Lung microvascular endothelial cell (primary cell): Measurements from ENCODE around the gene NKAIN1. TPM values are rescaled to one million over a fixed set of nuclear protein-coding genes. Genes with fewer than 3 reads are reported as not detected.
"Not testable (repeated sequence)": the region's sequence is repeated elsewhere in the genome, so short reads cannot be mapped to it uniquely, and the experiment has no call there.

Source experiments
- DNase-seq, 2 donors: peaks; one replicate each; pipeline versions ENCODE4 v3.0.0 to v3.0.0-alpha.2; 2010; ENCODE audit warnings: low read depth in 2 of 2
- total RNA-seq: library from RNA; depleted of rRNA; stranded (reverse); fragments of >200 nt; gene quantifications from 2 replicates; pipeline ENCODE4 v1.2.1, GENCODE V29; 2014

NKAIN1 gene
- total RNA-seq, 1 donor from 2014 or later = not detected

DNA sequence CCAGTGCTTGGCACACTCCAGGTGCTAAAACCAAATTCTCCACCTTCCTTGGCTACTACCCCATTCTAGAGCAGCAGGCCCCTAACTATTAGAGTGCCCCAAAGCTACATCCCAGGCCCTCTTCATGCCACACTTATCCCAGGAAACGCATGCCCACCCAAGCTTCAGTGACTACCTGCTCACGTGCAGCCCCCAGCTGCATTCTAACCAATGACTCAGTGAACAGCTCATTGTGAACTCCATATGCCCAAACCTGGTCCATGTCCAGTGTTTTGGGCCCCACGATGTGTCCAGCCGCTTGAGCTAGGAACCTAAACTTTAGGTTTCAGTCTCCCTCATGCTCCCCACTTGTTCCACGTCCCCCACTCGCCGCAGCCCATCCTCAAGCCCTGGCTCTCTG lies 41.5 kb downstream of the NKAIN1 start:
- no peak for DNase-seq

DNA sequence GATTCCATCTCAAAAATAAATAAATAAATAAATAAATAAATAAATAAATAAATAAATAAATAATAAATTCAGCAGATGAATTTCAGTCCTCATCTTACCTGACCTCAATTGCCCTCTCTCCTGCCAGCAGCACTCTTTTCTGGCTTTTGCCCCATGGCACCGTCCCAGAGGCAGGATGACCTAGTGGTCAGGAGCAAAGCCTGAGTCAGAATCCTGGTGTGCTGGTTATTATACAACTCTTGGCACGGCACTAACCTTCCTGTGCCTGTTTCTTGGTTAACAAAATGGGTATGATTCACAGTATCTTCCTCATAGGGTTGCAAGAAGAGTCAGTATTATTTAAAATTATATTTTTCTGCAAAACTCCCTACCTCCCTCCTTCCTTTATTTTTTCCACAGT lies 43.0 kb downstream of the NKAIN1 start:
- DNase-seq = peak; percentile 15 to 33

DNA sequence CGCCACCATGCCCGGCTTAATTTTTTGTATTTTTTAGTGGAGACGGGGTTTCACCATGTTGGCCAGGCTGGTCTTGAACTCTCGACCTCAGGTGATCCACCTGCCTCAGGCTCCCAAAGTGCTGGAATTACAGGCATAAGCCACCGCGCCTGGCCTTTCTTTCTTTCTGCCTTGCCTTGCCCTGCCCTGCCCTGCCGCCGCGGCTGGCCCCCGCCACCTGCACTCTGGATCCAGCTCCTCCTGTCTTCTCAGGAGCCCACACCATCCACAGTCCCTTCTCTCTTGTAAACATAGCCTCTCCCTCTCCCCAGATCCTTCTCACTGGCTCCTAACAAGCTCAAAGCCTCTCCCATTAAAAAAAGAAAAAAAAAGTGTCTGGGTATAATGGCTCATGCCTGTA lies 44.4 kb downstream of the NKAIN1 start:
- not testable (repeated sequence) for DNase-seq

DNA sequence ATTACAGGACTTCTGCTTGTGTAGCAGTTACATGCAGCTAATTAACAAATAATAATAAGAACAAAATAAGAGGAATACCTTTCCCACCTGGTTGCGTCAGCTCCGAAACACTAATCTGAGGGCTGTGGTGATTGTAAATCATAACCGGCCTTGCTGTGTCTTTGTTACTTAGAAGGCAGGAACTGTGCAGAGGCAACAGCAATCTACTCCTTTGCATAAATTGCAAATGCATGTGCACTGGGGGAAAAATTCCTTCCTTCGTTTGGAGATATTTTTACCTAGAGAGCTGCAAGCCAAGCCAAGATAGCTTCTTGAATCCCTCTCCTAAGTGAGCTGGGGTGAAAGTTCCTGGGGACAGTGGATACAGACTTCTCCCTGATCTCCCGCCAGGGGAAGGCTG lies 46.0 kb downstream of the NKAIN1 start:
- no peak for DNase-seq

GRCh38 chr1:31191281-31191680 lies 48.4 kb downstream of the NKAIN1 start:
- DNase-seq = no peak

DNA sequence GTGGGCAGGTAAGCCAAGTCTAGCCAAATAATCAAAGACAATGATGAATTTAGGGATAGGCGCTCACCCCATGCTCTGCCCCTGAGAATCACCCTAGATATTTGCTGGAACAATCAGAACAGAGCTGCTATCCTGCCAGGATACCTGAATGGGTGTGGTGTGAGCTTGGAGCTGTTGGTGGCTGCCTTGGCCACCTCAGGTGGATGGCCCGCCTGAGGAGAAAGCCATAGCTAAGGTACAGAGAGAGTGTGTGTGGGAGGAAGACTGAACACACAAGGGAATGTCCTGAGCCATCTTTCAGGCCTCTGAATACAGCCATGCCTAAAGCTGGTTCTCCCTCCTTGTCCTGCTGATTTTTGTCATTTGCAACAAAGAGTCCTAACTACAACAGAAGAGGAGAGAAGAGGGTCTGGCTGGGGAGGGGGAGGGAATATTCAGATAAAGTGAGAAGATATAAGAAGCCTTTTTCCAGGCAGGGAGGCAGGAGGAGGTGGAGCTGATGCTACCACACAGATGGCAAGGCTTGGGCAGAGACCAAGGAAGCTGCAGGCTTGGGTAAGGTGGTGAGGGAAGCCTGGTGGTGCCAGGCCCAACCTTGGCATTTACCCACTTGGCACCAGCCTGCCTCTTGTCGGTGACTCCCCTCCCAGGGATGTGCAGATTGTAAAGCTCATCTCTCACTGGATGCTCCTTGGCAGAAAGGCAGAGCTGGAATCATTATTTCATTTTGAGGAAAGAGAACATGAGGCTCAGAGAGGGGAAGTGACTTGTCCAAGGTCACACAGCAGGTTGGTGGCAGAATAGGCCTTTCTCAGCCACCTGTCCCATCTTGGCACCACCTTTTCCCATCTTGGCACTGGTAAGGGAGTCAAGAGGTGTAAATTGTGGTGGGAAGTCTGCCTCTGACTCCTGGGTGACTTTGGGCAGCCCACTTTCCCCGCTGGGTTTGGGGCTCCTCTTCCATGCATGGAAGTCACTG lies 49.7 kb downstream of the NKAIN1 start:
- DNase-seq = no peak

GRCh38 chr1:31183927-31184554 lies 55.6 kb downstream of the NKAIN1 start:
- DNase-seq = peak; percentile 52 to 70

GRCh38 chr1:31183126-31183525 lies 56.6 kb downstream of the NKAIN1 start:
- no peak for DNase-seq

DNA sequence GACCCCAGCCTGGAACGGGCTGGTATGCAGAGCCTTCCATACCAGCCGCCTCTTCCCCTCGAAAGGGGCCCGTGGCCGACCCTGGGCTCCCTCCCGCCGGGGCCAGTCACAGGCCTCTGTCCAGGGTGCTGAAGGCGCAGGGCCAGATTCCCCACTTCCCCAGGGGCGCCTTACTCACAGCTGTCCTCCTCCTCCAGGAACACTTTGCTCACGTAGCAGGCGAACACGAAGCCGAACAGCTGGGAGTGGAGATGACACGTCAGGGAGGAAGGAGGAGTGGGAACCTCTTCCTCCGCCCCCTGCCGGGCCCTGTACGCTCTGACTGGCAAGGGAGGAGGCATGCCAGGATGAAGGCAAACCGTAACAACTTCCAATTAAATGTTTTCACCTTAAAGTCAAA lies 57.3 kb downstream of the NKAIN1 start:
- peak; percentile 50 to 76 for DNase-seq

GRCh38 chr1:31181515-31182343 lies 58.0 kb downstream of the NKAIN1 start:
- DNase-seq = peak; percentile 45

GRCh38 chr1:31180338-31180737 lies 59.3 kb downstream of the NKAIN1 start:
- DNase-seq = no peak

GRCh38 chr1:31176291-31176690 lies 63.4 kb downstream of the NKAIN1 start:
- not testable (repeated sequence) for DNase-seq

DNA sequence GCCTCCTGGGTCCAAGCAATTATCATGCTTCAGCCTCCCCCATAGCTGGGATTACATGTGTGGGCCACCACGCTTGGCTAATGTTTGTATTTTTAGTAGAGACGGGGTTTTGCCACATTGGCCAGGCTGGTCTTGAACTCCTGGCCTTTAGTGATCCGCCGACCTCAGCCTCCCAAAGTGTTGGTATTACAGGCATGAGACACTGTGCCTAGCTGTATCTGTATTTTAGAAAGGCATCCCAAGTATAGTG lies 69.3 kb downstream of the NKAIN1 start:
- DNase-seq = no peak

DNA sequence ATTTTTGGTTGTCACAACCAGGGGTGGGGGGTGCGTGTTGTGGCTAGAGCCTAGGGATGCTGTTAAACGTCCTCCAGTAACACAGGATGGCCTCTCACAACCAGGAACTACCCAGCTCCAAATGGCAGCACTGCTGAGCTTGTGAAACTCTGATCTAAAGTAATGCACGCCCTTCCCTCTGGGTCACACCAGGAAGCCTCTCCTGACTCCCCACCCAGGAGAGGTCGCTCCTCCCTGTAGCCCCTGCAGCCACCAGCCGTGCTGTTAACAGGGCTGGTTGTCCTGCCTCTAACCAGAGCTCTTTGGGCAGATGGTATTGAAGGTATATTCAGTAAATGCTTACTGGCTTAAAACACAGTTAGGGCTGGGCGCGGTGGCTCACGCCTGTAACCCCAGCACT lies 73.2 kb downstream of the NKAIN1 start:
- DNase-seq = no peak

GRCh38 chr1:31164291-31164690 lies 75.4 kb downstream of the NKAIN1 start:
- no peak for DNase-seq

DNA sequence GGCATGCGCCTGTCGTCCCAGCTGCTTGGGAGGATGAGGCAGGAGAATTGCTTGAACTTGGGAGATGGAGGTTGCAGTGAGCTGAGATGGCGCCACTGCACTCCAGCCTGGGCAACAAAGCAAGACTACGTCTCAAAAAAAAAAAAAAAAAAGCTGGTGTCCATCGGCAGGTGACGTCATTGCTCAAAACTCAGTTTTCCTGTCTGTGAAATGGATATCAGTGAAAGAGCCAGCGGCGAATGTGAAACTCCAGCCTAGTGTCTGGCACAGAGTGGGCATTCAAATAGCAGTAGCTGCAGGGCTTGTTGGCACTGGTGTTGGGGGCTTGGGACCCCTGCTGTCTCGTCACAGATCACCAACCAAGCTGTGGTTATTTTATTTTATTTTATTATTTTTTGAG lies 75.8 kb downstream of the NKAIN1 start:
- DNase-seq = no peak

GRCh38 chr1:31161571-31161970 lies 78.1 kb downstream of the NKAIN1 start:
- no peak for DNase-seq

- DNase-seq = no peak
Measured at GRCh38 chr1:31159869-31160611, 79.6 kb downstream of the NKAIN1 start.

GRCh38 chr1:31159323-31159722 lies 80.4 kb downstream of the NKAIN1 start:
- DNase-seq = no peak

DNA sequence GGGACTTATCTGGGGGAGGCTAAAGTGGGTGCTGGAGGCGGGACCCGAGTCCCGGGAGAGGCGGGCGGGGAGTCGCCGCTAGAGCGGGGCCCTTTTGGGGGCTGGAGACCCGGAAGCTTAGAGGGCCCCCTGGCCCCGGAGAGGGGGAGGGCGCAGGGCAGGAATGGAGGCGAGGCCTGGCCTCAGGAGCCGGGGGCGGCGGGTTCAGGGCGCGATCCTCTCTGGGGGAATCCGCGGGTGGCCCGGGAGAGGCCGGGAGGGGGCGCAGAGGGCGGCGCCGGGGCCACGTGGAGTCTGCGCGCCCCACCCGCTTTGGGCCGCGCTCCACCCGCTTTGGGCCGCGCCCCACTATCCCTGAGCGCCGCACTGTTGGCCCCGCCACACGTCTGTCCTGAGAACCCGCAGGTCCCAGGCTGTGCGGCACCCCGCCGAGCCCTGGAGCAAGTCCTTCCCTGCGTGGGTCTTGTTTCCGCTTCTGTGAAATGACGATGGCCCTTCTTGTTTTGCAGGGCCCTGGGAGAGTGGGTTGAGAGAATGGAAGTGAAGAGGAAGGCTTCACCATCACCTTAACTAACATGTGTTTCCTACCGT lies 84.4 kb downstream of the NKAIN1 start:
- peak; percentile 35 to 36 for DNase-seq

- peak; percentile 67 to 69 for DNase-seq
Measured at GRCh38 chr1:31154632-31155215, 85.0 kb downstream of the NKAIN1 start.
